GM21619 (cell line): Measurements from ENCODE around the gene GPC5.

Experiments used
- ATAC-seq: cut with Tn5 transposase; IDR thresholded peaks from one replicate; pipeline ENCODE4 v1.9.1; 2021; ENCODE audit not compliant: unreplicated experiment

GPC5 gene

GRCh38 chr13:91702411-91702810 is 304.0 kb downstream of the GPC5 start:
- ATAC-seq: no peak

GRCh38 chr13:91704398-91704797 is 306.0 kb downstream of the GPC5 start:
- no peak for ATAC-seq

- ATAC-seq: no peak
Observed at GRCh38 chr13:91708558-91708957, 310.1 kb downstream of the GPC5 start.

GRCh38 chr13:91709180-91709579 is 310.8 kb downstream of the GPC5 start:
- ATAC-seq: no peak

- no peak for ATAC-seq
Observed at GRCh38 chr13:91710733-91711132, 312.3 kb downstream of the GPC5 start.

- ATAC-seq: no peak
Observed at GRCh38 chr13:91714855-91715254, 316.4 kb downstream of the GPC5 start.

- no peak for ATAC-seq
Observed at GRCh38 chr13:91716436-91717065, 318.1 kb downstream of the GPC5 start.

GRCh38 chr13:91719033-91719432 is 320.6 kb downstream of the GPC5 start:
- ATAC-seq: no peak

- no peak for ATAC-seq
Observed at GRCh38 chr13:91721413-91721812, 323.0 kb downstream of the GPC5 start.

- ATAC-seq: no peak
Observed at GRCh38 chr13:91722267-91722884, 324.0 kb downstream of the GPC5 start.

- no peak for ATAC-seq
Observed at GRCh38 chr13:91724591-91724990, 326.2 kb downstream of the GPC5 start.

GRCh38 chr13:91725646-91726045 is 327.2 kb downstream of the GPC5 start:
- no peak for ATAC-seq

GRCh38 chr13:91726671-91727070 is 328.2 kb downstream of the GPC5 start:
- no peak for ATAC-seq

GRCh38 chr13:91729859-91730258 is 331.4 kb downstream of the GPC5 start:
- no peak for ATAC-seq

GRCh38 chr13:91739751-91740150 is 341.3 kb downstream of the GPC5 start:
- ATAC-seq: no peak

GRCh38 chr13:91740756-91741155 is 342.3 kb downstream of the GPC5 start:
- no peak for ATAC-seq

- no peak for ATAC-seq
Observed at GRCh38 chr13:91741925-91742324, 343.5 kb downstream of the GPC5 start.

- ATAC-seq: no peak
Observed at GRCh38 chr13:91744284-91744683, 345.9 kb downstream of the GPC5 start.

- ATAC-seq: no peak
Observed at GRCh38 chr13:91745967-91746366, 347.5 kb downstream of the GPC5 start.

GRCh38 chr13:91747186-91747585 is 348.8 kb downstream of the GPC5 start:
- ATAC-seq: no peak

GRCh38 chr13:91748416-91749089 is 350.1 kb downstream of the GPC5 start:
- no peak for ATAC-seq

- no peak for ATAC-seq
Observed at GRCh38 chr13:91758724-91759123, 360.3 kb downstream of the GPC5 start.
